ENCODE data around the gene FLNB. TPM values are rescaled to one million over a fixed set of nuclear protein-coding genes. Genes with fewer than 3 reads are reported as not detected.

FLNB gene
- total RNA-seq, 1 donor from 2014 or later, result 32.0 TPM

GRCh38 chr3:58088501-58088900 is 80.3 kb downstream of the FLNB start:
- no peaks in the 10 kb centered on the region for H3K79me2 ChIP-seq (ENCODE audit: low read depth)
- no peak overlapping the region for H3K4me3 ChIP-seq
- no peak for DNase-seq (ENCODE audit: low spot score)
- H3K36me3 ChIP-seq, result no peaks in the 10 kb centered on the region
- H2AFZ ChIP-seq (replicated peaks), result no peak overlapping the region
- no peaks in the 10 kb centered on the region for H3F3A ChIP-seq (ENCODE audit: low read depth)
- H3K36me3 Mint-ChIP-seq, result peaks cover 4% of the 10 kb centered on the region
- no peak overlapping the region for H3K4me3 Mint-ChIP-seq
- no peaks in the 10 kb centered on the region for H3K9me3 Mint-ChIP-seq
- H3K27me3 ChIP-seq, result no peaks in the 10 kb centered on the region
- no peaks in the 10 kb centered on the region for H3K4me1 ChIP-seq
- H4K20me1 ChIP-seq (ENCODE audit: low read depth), result no peaks in the 10 kb centered on the region
- TF ChIP-seq EZH2 (IDR thresholded peaks at IDR 0.05), result no peak
- no peak for TF ChIP-seq CTCF (IDR thresholded peaks at IDR 0.05)
- no peak for TF ChIP-seq EZH2phosphoT487 (IDR thresholded peaks at IDR 0.05)
- no peak overlapping the region for H3K27ac Mint-ChIP-seq
- H3K27me3 Mint-ChIP-seq (ENCODE audit: insufficient read depth, low read depth), result peaks cover 3% of the 10 kb centered on the region
- no peak overlapping the region for H3K4me2 ChIP-seq
- H3K27ac ChIP-seq, result no peak overlapping the region
- no peaks in the 10 kb centered on the region for H3K9me3 ChIP-seq (ENCODE audit: low read depth)
- no peaks in the 10 kb centered on the region for H3K4me1 Mint-ChIP-seq
- H3K9ac ChIP-seq, result no peak overlapping the region

GRCh38 chr3:58090351-58090750 is 82.1 kb downstream of the FLNB start:
- H3K4me1 Mint-ChIP-seq, result no peaks in the 10 kb centered on the region
- no peaks in the 10 kb centered on the region for H3K9me3 Mint-ChIP-seq
- peaks cover 4% of the 10 kb centered on the region for H3K36me3 Mint-ChIP-seq
- Histone ChIP-seq H3K4me3 (no peak overlapping the region), H3F3A (ENCODE audit: low read depth) (no peaks in the 10 kb centered on the region), H2AFZ (replicated peaks) (no peak overlapping the region), H4K20me1 (ENCODE audit: low read depth) (no peaks in the 10 kb centered on the region), H3K4me2 (no peak overlapping the region), H3K27me3 (no peaks in the 10 kb centered on the region), H3K4me1 (no peaks in the 10 kb centered on the region), H3K9ac (no peak overlapping the region), H3K27ac (no peak overlapping the region), H3K9me3 (ENCODE audit: low read depth) (no peaks in the 10 kb centered on the region), H3K79me2 (ENCODE audit: low read depth) (no peaks in the 10 kb centered on the region), H3K36me3 (no peaks in the 10 kb centered on the region)
- peaks cover under 1% of the 10 kb centered on the region for H3K27me3 Mint-ChIP-seq (ENCODE audit: insufficient read depth, low read depth)
- H3K4me3 Mint-ChIP-seq, result no peak overlapping the region
- no peak for TF ChIP-seq EZH2phosphoT487 (IDR thresholded peaks at IDR 0.05)
- no peak for TF ChIP-seq EZH2 (IDR thresholded peaks at IDR 0.05)
- TF ChIP-seq CTCF (IDR thresholded peaks at IDR 0.05), result no peak
- no peak for DNase-seq (ENCODE audit: low spot score)
- H3K27ac Mint-ChIP-seq, result no peak overlapping the region

GRCh38 chr3:58092521-58092920 is 84.3 kb downstream of the FLNB start:
- Histone ChIP-seq H3K4me1 (no peaks in the 10 kb centered on the region), H2AFZ (replicated peaks) (no peak overlapping the region), H3K27me3 (no peaks in the 10 kb centered on the region), H3K4me3 (no peak overlapping the region), H4K20me1 (ENCODE audit: low read depth) (no peaks in the 10 kb centered on the region), H3K36me3 (no peaks in the 10 kb centered on the region), H3K4me2 (no peak overlapping the region), H3K9ac (no peak overlapping the region), H3K9me3 (ENCODE audit: low read depth) (no peaks in the 10 kb centered on the region), H3K27ac (no peak overlapping the region), H3K79me2 (ENCODE audit: low read depth) (no peaks in the 10 kb centered on the region), H3F3A (ENCODE audit: low read depth) (no peaks in the 10 kb centered on the region)
- no peaks in the 10 kb centered on the region for H3K9me3 Mint-ChIP-seq
- no peak overlapping the region for H3K27ac Mint-ChIP-seq
- peaks cover 9% of the 10 kb centered on the region for H3K36me3 Mint-ChIP-seq
- H3K4me1 Mint-ChIP-seq, result no peaks in the 10 kb centered on the region
- no peak overlapping the region for H3K4me3 Mint-ChIP-seq
- no peak for TF ChIP-seq CTCF (IDR thresholded peaks at IDR 0.05)
- no peak for TF ChIP-seq EZH2phosphoT487 (IDR thresholded peaks at IDR 0.05)
- TF ChIP-seq EZH2 (IDR thresholded peaks at IDR 0.05), result no peak
- H3K27me3 Mint-ChIP-seq (ENCODE audit: insufficient read depth, low read depth), result peaks cover 2% of the 10 kb centered on the region
- no peak for DNase-seq (ENCODE audit: low spot score)
